NCI-H1092 (cell line): ENCODE results near the gene CMTM7.

Source experiments
- DNase-seq: peaks from one replicate; lab custom pipeline; 2025; lab: John Stamatoyannopoulos, UW

The CMTM7 gene, protein sequence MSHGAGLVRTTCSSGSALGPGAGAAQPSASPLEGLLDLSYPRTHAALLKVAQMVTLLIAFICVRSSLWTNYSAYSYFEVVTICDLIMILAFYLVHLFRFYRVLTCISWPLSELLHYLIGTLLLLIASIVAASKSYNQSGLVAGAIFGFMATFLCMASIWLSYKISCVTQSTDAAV

DNA sequence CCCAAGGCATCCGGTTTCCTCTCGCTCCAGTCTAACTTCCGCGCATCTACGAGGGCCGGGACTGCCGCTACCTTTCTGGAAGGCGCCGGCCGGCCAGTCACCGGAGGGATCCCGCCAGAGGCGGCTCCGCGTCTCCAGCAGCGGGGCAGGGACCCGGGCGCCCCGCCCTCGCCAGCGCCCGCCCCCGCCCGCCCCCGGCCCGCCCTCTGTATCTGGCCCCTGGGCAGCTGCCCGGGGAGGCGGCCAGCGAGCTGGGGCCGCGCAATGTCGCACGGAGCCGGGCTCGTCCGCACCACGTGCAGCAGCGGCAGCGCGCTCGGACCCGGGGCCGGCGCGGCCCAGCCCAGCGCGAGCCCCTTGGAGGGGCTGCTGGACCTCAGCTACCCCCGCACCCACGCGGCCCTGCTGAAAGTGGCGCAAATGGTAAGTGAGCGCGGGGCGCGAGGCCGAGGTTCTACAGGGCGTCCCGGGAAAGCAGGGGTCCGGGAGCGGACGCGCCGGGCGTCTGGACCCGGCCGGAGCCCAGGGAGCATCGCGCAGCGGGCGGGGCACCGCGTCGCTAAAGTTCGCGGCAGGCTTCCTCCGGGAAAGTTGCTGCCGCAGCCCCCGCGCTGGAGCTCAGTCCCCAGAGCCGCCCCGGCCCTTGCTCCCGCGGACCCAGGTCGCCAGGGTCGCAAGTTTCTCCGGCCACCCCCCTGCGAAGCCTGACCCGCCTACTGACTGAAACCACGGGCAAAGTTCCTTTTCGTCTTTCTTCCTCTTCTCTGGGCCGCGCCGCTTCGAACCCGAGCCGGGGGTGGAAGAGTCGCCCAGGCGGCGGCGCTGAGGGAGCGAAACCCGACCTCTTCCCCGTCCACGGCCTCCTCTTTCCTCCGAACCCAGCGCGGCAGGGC is at the start of gene CMTM7:
CMTM7 (plus strand) TSS at position 211 of the 893 bp plus-strand sequence; CDS start at position 265, 54 bp downstream.
- DNase-seq = no peak

DNA sequence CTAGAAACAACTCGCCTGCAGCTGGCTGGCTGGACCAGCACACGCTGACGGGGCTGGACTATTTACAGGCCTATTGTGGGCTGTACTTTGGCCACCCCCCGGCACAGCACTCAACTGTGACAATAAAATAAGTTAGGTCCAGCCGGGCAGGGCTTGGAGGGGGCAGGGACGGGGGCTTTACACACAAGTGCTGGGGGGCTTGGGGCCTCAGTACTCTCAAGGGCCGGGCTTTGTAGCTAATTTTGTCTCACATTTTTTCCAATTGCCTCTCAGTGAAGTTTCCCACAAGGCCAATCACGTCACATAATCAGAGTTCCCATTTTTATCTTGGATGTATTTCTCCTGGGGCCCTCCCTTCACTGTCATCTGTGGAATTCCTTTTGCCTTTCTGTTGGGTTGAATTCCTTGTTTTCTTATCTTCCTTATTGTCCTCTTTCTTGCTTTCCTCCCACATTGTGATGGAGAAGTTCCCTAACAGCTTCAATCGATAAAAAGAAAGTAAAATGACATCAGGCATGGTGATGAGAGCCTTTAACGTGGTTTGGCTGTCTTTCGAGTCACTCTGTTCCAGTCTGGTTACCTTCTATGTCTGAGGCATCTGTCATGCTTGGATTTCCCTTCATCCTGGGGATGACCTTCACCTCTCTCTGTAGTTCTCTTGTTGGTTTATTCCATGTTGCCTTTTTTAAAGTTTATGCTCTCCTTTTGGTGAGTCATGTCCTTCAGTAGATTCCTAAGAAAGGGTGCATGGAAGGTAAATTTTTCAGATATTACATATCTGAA is 44.1 kb upstream of the CMTM7 start:
- DNase-seq = no peak

DNA sequence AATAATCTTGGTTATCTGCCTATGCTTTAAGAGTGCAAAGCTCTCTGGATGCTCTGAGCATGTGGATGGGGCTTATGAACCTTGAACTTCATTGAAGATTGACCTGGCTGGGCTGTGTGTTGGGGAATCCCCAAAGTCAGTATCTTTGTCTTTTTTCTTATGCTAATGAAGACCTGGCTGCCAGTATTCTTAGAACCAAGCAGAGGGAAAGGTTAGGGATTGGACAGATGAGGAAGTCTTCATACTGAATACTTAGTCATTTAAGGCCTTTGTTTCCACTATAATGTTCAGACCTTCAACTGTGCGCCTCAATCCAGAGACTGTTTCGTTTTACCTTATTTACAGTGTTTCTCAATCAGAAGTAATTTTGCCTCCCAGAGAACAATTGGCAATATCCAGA is 42.5 kb upstream of the CMTM7 start:
- DNase-seq = no peak

DNA sequence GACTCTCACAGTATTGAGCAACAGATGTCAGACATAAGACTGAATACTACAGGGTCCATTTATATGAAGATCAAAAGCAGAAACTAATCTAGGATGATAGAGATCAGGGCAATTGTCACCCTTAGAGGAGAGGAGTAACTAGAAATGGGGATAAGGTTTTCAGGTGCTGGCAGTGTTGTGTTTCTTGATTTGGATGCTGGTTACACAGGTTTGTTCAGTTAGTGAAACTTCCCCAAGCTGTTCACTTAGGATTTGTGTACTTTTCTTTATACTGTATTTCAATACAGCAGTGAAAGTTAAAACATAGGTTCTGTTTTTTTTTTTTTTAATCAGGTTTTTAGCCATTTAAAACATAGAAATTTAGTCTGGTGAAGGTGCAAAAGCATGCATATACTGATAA is 39.1 kb upstream of the CMTM7 start:
- DNase-seq = no peak

DNA sequence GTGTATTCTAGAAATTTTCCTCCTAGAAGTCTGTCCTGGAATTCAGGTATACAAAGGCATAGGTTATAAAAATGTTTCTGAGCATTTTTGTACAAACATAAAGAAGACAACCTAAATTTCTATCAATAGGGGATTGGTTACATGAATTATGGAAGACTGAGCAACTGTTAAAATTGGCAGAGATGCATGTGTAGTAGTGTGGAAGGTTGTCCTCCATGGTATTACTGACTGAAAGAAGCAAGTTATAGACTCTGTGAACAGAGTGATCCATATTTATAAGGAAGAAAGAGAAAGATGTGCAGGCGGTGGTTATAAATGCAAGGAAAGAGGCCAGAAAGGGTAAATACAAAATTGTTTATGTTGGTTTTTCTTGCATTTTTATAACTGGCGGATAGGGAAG is 38.3 kb upstream of the CMTM7 start:
- DNase-seq = no peak

DNA sequence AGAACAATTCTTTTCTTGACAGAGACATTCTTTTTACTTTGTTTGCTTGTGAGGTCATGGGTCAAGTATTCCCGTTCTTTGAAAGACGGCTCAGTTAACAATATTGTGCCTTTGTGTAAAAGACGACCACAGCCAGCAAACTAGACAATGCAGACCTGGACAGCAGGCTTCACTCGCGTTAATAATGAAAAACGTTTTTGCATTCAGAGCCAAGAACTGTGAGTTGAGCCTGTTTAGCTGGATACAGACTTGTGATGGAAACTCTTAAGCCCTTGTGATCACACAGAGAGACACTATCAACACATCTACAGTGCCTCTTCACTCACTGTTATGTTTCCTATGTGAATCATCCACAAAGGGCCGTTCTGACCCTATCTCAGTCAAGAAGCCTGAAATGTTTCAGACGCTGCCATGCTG is 37.3 kb upstream of the CMTM7 start:
- DNase-seq = no peak

DNA sequence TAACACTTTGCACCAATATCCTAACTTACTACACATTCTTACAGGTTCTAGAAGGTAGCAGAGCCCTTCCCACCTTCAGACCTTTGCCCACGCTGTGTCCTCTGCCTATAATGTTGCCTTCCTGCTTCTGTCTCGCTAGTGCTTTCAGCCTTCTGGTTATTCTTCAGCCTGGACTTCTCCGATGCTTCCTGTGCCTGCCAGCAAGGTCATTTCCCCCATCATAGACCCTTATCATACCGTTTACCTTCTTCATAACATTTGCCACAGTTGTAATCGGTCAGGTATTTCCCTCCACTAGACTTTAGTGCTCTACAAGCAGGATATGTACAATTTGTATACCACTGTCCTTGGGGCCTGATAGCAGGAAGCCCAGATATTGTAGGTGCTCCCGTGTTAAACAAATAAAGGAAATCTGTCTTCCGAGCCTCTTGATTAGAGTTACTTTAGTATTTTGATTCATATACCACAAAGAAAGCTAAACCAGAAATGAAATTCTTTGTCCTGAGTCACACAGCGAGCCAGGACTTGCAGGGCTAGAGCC is 35.8 kb upstream of the CMTM7 start:
- no peak for DNase-seq

DNA sequence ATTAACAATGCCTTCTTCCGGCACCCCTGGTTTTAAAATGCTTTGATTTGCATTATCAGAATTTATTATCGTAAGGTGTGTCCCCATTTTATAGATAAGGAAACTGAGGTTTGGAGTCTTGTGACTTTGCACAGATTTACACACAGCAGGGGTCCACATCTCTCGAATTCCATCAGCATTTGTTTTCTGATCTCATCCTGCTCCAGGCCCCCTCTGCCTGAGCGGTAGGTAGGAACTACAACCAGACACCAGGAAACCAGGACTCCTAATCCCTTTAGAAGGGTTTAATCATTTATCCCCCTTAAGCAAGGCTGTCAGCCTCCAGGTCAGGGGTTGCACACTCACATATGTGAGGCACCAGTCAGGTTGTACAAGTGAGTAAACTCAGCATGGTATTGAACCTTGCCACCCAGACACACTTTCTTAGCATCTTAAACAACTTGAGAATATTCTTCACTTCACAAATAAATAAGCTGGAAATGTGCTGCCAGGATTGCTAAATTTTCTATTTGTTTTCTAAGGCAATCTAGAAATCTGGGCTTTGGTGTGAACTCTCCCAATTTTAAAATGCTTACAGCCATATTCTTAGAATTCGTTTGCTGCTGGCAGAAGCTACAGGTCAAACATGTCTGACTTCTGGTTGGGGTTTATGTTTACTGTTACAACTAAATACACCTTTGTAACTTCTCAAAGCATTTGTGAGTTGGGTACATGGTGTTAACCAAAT is 31.7 kb upstream of the CMTM7 start:
- no peak for DNase-seq

DNA sequence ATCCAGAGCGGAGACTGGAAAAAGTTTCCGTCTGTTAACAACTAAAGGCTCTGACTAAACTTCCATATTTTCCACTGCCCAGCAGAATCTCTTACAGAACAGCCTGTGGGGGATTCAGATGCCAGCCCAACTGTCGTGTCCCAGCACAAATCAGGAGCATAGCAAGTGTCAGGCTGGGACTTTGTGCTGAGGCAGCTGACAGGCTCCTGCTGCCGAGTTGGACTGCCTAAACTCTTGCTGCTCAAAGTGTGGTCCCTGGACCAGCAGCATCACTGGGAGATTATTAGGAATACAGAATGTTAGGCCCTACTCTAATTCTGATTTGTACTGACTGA is 31.2 kb upstream of the CMTM7 start:
- no peak for DNase-seq

DNA sequence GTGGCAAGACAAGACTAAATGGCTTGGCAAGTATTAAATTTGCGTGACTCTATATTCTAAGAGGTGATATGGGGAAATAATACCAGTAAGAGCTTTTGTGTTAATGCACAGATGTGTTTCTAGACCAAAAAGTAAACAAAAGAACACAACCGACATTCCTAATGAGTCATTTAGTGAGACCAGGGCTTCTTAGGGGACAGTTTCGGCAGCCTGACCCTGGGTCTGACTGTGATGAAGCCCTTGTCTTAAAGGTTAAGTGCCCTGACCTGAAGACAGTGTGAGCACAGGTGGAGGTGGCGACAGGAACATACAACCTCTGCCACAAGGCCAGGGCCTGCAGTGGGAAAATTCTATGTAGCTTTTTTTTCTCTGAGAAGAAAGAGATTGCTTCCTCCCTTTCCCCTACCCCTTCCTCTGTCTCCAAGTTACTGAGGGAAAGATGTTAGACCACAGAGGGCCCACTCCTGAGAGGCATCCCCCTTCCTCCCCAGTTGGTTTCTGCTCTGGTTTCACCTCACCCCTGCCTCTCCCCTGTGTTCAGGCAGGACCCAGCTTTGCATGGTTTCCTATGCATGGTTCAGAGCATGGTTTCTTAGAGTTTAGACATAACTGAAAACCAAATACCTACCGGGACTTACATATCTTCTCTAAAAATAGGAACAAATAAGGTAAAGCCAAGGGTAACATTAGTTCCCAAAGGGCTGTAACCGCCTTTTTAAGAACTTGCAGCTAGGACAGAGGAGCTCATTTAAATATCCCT is 24.8 kb upstream of the CMTM7 start:
- no peak for DNase-seq

DNA sequence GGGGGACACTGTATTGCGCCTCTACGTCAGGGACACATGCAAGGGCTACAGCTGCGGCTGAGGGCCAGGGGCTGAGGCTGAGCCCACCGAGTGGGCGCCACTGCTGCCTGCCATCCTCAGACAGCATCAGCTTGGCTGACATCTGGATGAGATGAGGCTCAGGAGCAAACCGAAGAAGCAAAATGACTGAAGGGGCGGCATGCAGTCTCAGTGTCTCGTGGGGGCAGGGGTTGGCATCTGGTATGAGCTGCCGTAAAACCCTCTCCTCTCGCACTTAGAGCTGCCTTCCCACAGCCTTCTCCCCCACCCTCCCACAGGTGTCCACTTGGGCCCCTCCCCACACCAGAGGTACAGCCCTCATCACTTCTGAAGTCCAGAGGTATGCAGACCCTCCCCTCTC is 24.2 kb upstream of the CMTM7 start:
- DNase-seq = no peak

DNA sequence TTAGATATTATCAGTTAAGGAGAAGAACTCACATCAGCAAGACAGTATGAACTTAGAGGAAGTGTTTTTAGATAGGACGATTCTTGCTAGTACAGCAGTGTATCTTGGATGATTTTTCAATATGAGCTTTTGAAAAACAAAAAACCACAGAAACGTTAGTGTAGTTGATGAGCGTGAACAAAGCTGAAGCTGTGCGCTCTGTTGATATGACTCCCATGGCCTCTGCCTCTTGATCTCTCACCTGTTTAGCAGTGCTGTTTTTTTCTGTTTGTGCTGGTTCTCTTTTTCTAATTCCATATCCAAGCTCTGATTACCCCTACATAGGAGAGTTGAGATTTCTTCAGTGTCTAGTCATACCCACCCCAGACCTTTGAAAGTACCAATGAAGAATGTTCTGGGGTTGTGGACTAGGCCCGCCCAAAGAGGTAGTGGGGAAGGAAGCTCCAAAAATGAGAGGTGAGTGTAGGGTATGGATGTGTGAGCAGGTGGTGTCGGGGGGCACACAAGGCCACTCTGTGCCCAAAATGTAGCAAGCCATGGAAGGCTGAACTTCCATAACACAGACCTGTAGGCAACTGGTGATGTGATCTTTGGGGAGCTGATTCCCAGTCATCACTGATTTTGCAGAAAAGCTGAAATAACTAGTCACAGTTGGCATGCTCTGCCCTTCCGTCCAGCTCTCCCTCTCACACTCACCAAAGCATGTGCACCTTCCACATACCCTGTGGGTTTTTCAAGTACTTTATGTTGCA is 20.0 kb upstream of the CMTM7 start:
- DNase-seq = no peak

DNA sequence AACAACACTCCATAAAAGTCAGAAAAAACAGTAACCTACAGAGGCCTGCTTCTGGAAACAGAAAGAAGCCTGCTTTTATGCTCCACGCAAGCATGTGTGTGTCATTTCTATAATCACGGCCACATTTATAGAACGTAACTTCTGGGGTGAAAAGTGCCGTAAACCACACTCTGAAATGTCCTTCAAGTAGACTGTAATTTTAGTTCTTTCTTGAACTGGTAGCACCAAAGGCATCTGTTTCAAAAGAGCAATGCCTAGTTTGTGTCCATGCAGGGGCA is 19.5 kb upstream of the CMTM7 start:
- no peak for DNase-seq

DNA sequence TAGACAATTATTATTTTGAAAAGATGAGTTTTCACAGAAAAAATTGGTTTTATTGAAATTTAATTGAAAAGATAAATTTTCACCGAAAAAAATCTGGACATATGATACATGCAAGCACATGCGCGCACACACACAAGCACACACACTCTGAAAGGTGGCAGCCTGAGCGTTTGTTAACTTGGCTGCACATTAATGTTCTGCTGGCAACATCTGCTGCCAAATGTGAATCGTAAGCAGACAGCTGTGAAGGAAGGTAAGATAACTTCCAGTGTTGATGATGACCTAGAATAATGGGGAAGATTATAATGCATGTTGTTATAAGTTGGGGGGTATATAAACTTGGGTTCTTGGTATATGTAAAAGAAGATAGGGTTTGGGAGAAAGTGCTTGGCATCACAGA is 18.4 kb upstream of the CMTM7 start:
- DNase-seq = peak; percentile 53

DNA sequence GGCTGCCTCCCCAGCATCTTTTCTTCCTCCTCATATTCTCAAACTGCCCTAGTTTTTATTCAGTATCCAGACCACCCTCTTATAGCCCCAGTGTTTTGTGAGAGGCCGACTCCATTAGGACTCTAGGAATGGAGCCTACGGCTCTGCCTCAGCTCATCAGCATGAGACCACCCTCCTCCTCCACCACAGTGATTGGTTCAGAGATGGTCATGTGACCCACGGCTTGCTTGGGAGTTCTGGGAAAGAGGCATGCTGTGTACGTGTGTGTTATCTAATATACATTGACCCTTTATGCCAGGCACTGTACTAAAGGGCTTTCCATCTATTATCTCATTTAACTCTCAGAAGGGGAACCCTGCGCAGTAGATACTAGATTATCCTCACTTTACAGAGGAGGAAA is 17.8 kb upstream of the CMTM7 start:
- no peak for DNase-seq

DNA sequence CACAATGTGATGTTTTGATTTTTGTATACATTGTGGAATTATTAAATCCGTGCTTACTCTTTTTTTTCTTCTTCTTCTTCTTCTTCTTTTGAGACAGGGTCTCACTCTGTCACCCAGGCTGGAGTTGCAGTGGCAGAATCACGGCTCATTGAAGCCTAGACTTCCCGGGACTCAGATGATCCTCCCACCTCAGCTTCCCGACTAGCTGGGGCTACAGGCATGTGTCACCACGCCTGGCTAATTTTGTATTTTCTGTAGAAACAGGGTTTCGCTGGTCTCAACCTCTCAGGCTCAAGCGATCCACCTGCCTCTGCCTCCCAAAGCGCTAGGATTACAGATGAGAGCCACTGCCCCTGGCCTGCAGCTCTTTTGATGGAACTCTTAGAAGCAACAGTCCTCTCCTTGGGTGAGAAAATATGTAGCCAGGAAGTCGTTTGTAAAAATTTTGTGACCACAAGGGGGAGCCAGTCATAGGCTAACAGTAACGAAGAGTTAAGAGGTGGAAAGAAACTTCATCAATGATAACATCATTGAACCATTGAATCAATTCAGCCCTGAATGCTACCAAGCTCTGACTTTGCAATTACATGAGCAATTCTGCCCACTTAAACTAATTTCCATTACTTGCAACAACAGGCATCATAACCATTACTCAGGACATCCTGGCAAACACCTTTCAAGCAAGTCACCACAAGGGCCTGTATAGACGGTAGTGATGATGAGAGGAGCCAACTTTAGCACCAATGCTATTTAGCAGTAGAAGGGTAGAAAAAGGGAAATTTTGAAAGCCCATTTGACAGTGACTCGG is 16.7 kb upstream of the CMTM7 start:
- peak; percentile 30 for DNase-seq

DNA sequence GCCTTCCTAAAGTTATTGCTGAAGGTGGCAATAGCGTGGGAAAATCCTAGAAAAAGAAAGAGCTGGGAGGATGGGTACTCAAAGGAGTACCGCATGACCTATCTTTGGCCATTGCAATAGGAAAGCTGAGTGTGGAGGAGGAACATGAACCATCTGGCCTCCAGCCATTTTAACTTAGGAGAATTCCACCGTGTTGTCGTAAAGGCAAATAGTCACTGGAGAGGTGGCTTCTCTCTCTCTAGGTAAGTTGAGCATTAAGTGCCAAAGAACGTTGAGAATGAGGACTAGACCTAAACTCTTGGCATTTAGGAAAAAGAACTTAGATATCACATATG is 16.1 kb upstream of the CMTM7 start:
- DNase-seq = no peak

DNA sequence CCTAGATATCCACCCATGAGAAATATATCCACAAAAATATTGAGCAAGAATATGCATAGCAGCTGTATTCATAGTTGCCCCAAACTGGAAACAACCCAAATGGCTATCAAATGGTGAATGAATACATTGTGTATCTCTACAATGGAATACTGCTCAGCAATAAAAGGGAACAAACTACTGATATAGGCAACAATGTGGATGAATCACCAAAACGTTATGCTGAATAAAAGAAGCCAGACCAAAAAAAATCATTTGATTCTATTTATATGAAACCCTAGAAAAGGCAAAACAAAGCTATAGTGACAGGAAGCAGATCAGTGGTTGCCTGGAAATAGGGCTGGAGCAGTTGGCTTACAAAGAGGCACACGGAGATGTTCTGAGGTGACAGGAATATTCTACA is 15.5 kb upstream of the CMTM7 start:
- no peak for DNase-seq

DNA sequence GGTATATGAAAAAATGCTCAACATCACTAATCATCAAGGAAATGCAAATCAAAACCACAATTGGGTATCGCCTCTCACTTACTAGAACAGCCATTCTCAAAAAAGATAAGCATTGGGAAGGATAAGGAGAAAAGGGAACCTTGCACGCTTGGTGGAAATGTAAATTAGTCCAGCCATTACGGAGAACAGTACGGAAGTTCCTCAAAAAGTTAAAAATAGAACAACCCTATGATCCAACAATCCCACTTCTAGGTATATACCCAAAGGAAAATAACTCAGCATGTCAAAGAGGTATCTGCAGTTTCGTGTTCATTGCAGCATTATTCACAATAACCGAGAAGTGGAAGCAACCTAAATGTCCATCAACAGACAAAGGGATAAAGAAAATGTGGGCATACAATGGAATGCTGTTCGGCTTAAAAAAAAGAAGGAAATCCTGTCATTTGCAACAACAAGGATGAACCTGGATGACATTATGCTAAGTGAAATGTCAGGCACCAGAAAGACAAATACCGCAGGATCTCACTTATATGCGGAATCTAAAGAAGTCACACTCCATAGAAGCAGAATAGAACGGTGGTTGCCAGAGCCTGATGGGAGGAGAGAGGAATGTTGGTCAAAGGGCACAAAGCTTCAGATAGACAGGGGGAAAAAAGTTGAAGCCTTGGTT is 11.7 kb upstream of the CMTM7 start:
- no peak for DNase-seq

DNA sequence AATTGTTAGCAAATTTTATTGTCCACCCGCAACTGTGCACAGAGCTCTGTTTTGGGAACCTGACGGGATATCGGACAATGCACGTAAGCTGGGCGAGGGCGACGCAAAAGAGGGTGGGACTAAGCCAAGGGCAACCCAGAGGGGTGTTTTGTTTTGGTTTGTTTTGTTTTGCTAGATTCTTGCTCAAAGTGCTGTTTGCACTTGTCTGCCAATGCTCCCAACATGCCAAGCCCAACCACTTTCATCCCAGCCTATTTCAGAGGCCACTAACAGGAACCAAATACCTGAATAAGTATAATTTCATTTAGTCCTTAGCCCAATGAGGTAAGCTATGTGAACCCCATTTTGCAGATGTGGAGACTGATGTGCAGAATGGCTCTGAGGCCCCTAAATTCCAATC is 9.7 kb upstream of the CMTM7 start:
- no peak for DNase-seq
